Endothelial cell of hepatic sinusoid (primary cell): ENCODE data around the gene SCN8A.
"Not testable (repeated sequence)": the region's sequence is repeated elsewhere in the genome, so short reads cannot be mapped to it uniquely, and the experiment has no call there.

ENCODE experiments used
- in situ Hi-C: cut with HindIII; loops from 2 replicates; pipeline ENCODE4 v1.10.0; 2017; ENCODE audit warnings: low sequenced_read_pairs

The SCN8A gene

GRCh38 chr12:51827925-51828818 is 237.1 kb downstream of the SCN8A start:
- in situ Hi-C loops: no loop called here

- in situ Hi-C loops: no loop called here
Observed at GRCh38 chr12:51829011-51829481, 238.0 kb downstream of the SCN8A start.

GRCh38 chr12:51829641-51830040 is 238.6 kb downstream of the SCN8A start:
- in situ Hi-C loops: no loop called here

GRCh38 chr12:51831817-51832216 is 240.8 kb downstream of the SCN8A start:
- in situ Hi-C loops: not testable (repeated sequence)

- in situ Hi-C loops: no loop called here
Observed at GRCh38 chr12:51832354-51833107, 241.5 kb downstream of the SCN8A start.

- in situ Hi-C loops: no loop called here
Observed at GRCh38 chr12:51833448-51834227, 242.6 kb downstream of the SCN8A start.

DNA sequence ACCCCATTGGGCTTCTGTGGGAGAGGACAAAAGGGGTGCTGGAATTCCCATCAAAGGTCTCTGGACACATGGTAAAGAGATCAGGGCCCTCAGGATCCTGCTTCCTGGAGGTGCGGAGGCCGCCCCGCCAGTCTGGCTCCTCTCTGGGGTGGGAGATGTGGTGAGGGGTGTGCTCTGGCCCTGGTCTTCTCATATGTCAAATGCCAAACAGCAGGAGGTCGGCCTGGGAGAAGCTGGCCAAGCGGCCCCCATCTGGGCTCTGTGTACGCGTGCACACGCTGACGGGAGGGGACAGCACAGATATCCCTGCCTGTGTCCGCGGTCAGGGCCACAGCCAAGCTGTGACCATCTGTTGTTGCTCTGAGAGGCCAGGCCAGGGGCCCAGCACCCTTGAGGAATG is 243.4 kb downstream of the SCN8A start:
- in situ Hi-C loops: no loop called here

GRCh38 chr12:51836041-51836826 is 245.2 kb downstream of the SCN8A start:
- in situ Hi-C loops: no loop called here

GRCh38 chr12:51836827-51837173 is 245.8 kb downstream of the SCN8A start:
- in situ Hi-C loops: no loop called here

DNA sequence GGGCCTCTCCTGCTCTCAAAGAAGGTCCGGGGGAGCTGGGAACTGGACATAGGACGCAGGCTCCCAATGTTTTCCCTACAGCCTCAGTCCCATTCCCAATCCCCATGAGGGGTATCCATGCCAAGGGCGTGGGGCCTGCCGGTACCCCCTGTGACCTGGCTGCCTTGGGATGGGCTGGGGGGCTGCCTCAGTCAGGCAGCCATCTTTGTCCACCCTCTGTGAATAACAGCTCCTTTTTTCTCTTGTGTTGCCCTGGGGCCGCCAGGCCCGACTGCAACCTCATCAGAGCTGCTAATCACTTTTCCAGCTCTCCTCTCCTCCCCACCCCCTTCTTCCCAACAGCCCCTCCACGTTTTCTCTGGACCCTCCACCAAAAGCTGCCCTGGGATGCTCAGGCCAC is 246.3 kb downstream of the SCN8A start:
- in situ Hi-C loops: no loop called here

DNA sequence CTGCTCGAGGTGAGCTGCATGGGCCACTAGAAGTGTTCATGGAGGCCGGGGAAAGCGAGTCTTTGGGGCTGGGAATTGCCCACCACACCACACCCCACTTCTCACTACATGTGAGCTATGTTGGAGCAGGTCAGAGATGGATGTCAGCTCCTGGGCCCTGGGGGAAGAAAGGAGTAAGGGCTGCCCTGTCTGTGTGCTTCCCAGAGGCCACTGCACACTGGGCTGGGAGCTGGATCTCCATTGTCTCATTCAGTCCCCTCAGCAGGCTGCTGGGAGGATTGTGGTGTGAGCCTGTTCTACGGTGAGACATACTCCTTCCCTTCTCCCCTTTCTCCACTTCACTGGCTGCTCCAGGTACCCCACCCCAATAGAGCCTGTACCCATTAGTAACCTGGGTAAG is 247.0 kb downstream of the SCN8A start:
- in situ Hi-C loops: no loop called here

- in situ Hi-C loops: no loop called here
Observed at GRCh38 chr12:51838762-51839161, 247.7 kb downstream of the SCN8A start.

DNA sequence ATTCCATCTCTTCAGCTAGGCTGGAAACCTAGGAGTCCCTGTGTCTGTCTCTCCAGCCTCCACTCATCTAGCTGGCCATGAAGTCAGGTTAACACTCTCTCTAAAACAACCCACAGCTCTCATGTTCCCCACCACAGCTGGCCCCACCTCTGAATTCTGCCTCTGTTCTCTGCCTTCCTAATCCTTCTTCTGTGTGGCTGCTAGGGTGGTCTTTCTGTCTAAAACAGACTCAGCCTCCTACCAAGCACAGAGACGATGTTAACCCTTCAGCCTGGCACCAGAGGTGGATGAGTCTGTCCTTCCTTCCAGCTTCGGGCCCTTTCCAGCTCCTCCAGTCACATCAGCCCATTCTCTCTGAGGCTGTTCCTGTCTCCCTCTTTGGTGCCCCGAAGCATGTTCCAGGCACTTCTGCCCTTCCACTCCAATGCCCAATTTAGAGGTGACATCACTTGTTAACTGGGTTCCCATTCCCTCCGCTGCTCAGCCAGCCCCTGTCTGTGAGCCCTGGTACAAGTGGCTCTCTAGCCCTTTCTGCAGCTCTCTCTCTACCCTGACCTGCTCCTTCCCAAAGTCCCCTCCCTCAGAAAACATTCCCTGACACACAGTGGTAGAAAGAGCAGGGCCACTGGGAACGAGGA is 248.4 kb downstream of the SCN8A start:
- in situ Hi-C loops: no loop called here

DNA sequence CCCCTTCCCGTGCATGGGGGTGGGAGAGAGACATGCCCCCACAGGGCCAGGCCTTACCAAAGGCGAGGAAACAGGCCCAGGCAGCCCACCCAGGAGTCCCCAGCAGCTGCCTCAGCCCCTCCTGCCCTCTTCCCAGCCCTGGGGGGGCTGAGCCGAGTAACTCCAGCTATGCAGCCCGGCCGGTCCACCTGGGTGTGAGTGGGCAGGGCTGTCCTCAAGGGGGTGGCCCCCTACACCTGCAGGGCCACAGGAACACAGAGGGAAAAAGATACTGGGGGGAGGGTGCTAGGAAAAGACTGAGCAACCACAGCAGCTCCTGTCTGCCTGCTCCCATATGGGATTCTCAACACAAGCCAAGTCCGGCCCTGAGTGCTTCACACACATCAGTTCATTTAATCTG is 249.9 kb downstream of the SCN8A start:
- in situ Hi-C loops: no loop called here

GRCh38 chr12:51841727-51842126 is 250.7 kb downstream of the SCN8A start:
- in situ Hi-C loops: no loop called here

DNA sequence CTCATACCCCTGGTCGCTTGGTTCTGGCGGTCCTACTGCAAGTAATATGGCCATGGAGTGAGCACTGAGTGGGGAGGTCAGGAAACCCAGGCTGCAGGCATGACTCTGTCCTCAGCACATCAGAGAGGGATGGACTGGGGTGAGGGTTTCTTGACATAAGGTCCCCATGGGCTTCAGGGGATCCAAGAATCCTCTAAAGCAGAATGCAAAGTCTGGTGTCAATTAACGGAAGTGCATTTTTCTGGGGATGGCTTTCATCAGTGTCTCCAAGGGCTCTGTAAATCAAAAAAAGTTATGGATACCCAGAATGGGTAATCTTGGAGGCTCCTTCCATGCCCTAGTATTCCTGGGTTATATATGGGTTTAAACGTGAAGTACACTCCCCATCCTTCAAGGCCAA is 253.8 kb downstream of the SCN8A start:
- in situ Hi-C loops: no loop called here

- in situ Hi-C loops: no loop called here
Observed at GRCh38 chr12:51845482-51845881, 254.4 kb downstream of the SCN8A start.

DNA sequence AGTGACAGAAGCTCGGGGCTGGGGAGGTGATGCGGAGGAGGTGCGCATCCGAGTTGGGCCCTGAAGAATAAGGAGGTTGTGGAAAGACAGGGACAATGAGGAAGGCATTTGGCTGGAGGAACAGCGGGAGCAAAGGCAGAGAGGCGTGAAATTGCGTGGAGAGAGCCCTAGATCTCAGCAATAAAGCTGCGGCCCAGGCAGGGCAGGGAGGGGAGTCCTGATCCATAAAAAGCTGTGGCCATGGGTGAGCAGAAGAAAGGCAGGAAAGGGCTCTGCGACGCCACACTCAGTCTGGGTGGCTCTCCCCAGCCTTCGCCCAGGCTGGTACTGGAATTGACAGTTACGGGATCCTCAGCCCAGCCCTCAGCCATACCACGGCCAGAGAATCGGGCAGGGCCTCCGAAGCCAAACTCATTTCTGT is 255.2 kb downstream of the SCN8A start:
- in situ Hi-C loops: no loop called here

- in situ Hi-C loops: no loop called here
Observed at GRCh38 chr12:51846911-51847642, 256.0 kb downstream of the SCN8A start.
